Measurements from ENCODE around the gene INTS14. TPM values are rescaled to one million over a fixed set of nuclear protein-coding genes. Genes with fewer than 3 reads are reported as not detected.

The INTS14 gene
- total and polyA plus RNA-seq, 2 experiments from 2014 or later, result 25.0 to 30.9 TPM

DNA sequence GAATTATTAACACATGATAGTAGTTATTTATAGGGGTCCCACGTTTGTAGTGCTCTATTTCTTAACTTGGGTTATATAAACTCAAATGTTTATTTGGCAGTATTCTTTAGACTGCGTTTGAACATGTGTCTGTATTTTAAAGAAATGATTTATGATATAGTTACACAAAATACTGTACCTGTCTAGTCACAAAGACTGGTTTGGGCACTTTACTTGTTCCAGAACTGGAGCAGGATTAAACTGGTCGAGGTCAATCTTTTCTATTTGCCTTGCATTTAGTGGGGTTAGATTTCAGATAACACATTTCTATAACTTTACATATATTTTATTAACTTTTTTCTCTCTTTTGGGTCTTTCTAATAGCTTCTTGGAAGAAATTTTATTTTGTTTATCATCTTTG, 41.2 kb downstream of the INTS14 start:
- Histone ChIP-seq H3K4me3 (no peak overlapping the region), H3K9me3 (ENCODE audit: low read depth) (no peaks in the 10 kb centered on the region), H3K27me3 (no peaks in the 10 kb centered on the region), H3K4me1 (ENCODE audit: low read depth) (no peaks in the 10 kb centered on the region), H3K27ac (no peak overlapping the region), H3K36me3 (peaks cover 55% of the 10 kb centered on the region)
- no peak for DNase-seq (ENCODE audit: low read depth in 1 of 2, low spot score in 1 of 2)
- TF ChIP-seq, protein P1, sequence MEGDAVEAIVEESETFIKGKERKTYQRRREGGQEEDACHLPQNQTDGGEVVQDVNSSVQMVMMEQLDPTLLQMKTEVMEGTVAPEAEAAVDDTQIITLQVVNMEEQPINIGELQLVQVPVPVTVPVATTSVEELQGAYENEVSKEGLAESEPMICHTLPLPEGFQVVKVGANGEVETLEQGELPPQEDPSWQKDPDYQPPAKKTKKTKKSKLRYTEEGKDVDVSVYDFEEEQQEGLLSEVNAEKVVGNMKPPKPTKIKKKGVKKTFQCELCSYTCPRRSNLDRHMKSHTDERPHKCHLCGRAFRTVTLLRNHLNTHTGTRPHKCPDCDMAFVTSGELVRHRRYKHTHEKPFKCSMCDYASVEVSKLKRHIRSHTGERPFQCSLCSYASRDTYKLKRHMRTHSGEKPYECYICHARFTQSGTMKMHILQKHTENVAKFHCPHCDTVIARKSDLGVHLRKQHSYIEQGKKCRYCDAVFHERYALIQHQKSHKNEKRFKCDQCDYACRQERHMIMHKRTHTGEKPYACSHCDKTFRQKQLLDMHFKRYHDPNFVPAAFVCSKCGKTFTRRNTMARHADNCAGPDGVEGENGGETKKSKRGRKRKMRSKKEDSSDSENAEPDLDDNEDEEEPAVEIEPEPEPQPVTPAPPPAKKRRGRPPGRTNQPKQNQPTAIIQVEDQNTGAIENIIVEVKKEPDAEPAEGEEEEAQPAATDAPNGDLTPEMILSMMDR (IDR thresholded peaks at IDR 0.05; ENCODE audit: low read depth, low read length), result no peak

DNA sequence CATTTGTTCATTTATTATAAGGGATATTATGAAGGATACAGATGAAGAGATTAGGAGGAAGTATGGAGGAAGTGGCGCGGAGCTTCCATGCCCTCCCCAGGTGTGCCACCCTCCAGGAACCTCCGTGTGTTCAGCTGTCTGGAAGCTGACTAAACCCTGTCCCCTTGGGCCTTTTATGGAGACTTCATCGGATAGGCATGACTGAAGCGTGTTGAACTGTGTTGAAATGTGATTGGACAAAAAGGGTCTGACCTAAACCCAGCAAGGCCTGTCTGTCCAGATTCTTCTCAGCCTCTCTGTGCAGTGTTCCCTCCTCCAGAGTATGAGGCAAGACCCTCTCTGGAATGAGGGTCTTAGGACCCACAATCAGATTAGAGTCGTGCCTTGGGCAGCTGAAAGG, 49.0 kb downstream of the INTS14 start:
- Histone ChIP-seq H3K9me3 (ENCODE audit: low read depth) (no peaks in the 10 kb centered on the region), H3K27me3 (no peaks in the 10 kb centered on the region), H3K36me3 (peaks cover 40% of the 10 kb centered on the region), H3K27ac (no peak overlapping the region), H3K4me3 (no peak overlapping the region), H3K4me1 (ENCODE audit: low read depth) (no peaks in the 10 kb centered on the region)
- no peak for DNase-seq (ENCODE audit: low read depth in 1 of 2, low spot score in 1 of 2)
- TF ChIP-seq, protein P1 (IDR thresholded peaks at IDR 0.05; ENCODE audit: low read depth, low read length), result no peak

DNA sequence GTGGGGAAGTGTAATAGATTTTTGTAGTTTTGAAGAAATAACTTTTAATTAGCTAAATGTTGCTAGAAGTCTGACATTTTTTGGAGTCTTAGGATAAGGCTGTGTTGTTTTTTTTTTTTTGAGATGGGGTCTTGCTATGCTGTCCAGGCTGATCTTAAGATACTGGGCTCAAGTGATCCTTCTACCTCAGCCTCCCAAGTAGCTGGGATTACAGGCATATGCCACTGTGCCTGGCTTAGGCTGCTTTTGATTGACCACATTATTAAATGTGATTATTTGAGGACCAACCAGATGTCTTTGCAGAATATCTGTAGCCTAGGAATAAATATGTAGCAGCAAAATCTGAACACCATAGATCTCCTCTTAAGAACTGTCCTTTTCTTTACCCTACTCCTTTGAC, 51.0 kb downstream of the INTS14 start:
- TF ChIP-seq, protein P1 (IDR thresholded peaks at IDR 0.05; ENCODE audit: low read depth, low read length), result no peak
- peaks cover 52% of the 10 kb centered on the region for H3K36me3 ChIP-seq
- H3K27me3 ChIP-seq, result no peaks in the 10 kb centered on the region
- no peaks in the 10 kb centered on the region for H3K9me3 ChIP-seq (ENCODE audit: low read depth)
- no peaks in the 10 kb centered on the region for H3K4me1 ChIP-seq (ENCODE audit: low read depth)
- no peak overlapping the region for H3K4me3 ChIP-seq
- no peak for DNase-seq (ENCODE audit: low read depth in 1 of 2, low spot score in 1 of 2)
- H3K27ac ChIP-seq, result no peak overlapping the region

DNA sequence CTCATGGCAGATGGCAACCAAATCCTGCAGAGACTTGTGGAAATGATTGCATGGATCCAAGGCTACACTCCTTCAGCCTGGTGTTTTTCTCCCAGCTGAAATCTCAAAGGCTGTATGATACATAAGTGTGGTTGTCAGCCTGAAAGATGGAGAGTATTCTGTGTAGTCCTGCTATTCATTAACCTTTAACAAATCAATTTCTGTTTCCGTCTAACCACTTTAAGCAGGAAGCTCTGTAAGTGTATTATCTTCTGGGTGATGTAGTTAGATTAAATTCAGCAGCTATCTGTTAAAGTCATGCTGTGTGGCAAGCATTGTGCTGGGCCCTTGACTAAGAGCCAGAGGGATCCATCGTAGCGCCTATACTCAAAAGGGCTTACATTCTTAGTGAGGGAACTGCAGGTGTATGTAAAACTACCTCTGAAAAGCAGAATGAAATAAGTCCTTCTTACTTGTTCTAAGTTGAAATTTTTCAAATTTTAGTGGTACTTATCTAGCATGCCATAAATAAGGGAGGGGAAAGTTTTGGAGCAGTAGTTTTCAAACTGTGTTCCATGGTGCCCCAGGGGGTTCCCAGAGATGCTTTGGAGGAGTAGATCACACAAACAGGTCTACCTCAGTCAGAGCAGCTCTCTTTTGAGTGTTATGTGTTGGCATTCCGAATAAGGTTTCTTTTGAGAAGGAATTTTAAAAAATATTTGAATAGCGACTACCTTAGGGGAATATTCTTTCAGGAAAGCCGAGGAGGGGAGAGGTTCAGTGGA, 51.8 kb downstream of the INTS14 start:
- no peaks in the 10 kb centered on the region for H3K9me3 ChIP-seq (ENCODE audit: low read depth)
- H3K27ac ChIP-seq, result no peak overlapping the region
- TF ChIP-seq, protein P1 (IDR thresholded peaks at IDR 0.05; ENCODE audit: low read depth, low read length), result no peak
- DNase-seq (ENCODE audit: low read depth in 1 of 2, low spot score in 1 of 2), result no peak
- H3K4me1 ChIP-seq (ENCODE audit: low read depth), result no peaks in the 10 kb centered on the region
- no peaks in the 10 kb centered on the region for H3K27me3 ChIP-seq
- peaks cover 47% of the 10 kb centered on the region for H3K36me3 ChIP-seq
- H3K4me3 ChIP-seq, result no peak overlapping the region

DNA sequence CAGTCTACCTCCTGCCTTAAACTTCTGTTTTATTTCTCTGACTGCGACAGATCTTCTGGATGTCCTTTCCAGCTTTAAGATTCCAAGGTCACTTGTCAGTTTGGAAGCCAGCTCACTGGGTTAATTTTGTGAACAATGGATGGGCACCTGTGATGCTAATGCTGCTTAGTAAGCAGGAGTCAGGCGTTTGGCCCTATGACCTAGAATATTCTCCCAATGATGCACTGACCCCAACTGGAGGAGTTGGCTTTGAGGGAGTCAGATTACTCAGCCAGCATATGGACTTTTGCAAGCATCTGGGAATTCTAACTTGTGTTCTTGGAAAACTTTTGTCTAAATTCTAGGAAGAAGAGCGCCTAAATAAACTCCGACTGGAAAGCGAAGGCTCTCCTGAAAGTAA, 52.6 kb downstream of the INTS14 start:
- Histone ChIP-seq H3K27ac (no peak overlapping the region), H3K27me3 (no peaks in the 10 kb centered on the region), H3K36me3 (peaks cover 41% of the 10 kb centered on the region), H3K4me3 (no peak overlapping the region), H3K4me1 (ENCODE audit: low read depth) (no peaks in the 10 kb centered on the region), H3K9me3 (ENCODE audit: low read depth) (no peaks in the 10 kb centered on the region)
- TF ChIP-seq, protein P1 (IDR thresholded peaks at IDR 0.05; ENCODE audit: low read depth, low read length), result no peak
- DNase-seq (ENCODE audit: low read depth in 1 of 2, low spot score in 1 of 2), result peak in 1 of 2 donors; percentile 21

All from cardiac muscle cell (in vitro differentiated cells and primary cell).